GM12878 (cell line): ENCODE data around the gene ZC3H12D. TPM values are rescaled to one million over a fixed set of nuclear protein-coding genes. Genes with fewer than 3 reads are reported as not detected.

Experiments used
- ASH2L ChIP-seq: fragments of 300-600, 200-600 bp; sonication (generic); IDR thresholded peaks from 2 replicates; pipeline ENCODE4 v1.6.1; 2017; ENCODE audit warnings: low read depth, mild to moderate bottlenecking, borderline replicate concordance
- CHD2 ChIP-seq: IDR thresholded peaks from 2 replicates; pipeline ENCODE4 v1.6.1; 2011; ENCODE audit warnings: low read depth, low read length, improper control_type of control experiment, borderline replicate concordance
- E2F4 ChIP-seq: IDR thresholded peaks from 2 replicates; pipeline ENCODE4 v1.6.1; 2012; ENCODE audit warnings: low read depth, low read length, improper control_type of control experiment
- HCFC1 ChIP-seq: fragments of 150-350 bp; IDR thresholded peaks from 2 replicates; pipeline ENCODE4 v1.6.1; 2014; ENCODE audit warnings: low read length
- HDGF ChIP-seq: fragments of 450-650 bp; IDR thresholded peaks from 2 replicates; pipeline ENCODE4 v1.6.1; 2016; ENCODE audit warnings: antibody characterized with exemption
- MTA2 ChIP-seq: fragments of 450-650 bp; IDR thresholded peaks from 2 replicates; pipeline ENCODE4 v1.6.1; 2016; ENCODE audit warnings: low read depth, mild to moderate bottlenecking, moderate library complexity
- NFXL1 ChIP-seq: fragments of 450-650 bp; IDR thresholded peaks from 2 replicates; pipeline ENCODE4 v1.6.1; 2017; ENCODE audit warnings: antibody characterized with exemption, mild to moderate bottlenecking, borderline replicate concordance
- SMAD5 ChIP-seq: IDR thresholded peaks from 2 replicates; pipeline ENCODE4 v1.6.1; 2016; ENCODE audit warnings: antibody characterized with exemption, low read depth
- SRF ChIP-seq, 2 experiments: IDR thresholded peaks; 2 replicates each; pipeline ENCODE4 v1.6.1; 2011; ENCODE audit warnings: low read depth in 2 of 2, low read length in 2 of 2, mild to moderate bottlenecking in 1 of 2, moderate library complexity in 1 of 2
- ZNF384 ChIP-seq: IDR thresholded peaks from 2 replicates; pipeline ENCODE4 v1.6.1; 2012; ENCODE audit warnings: low read depth, mild to moderate bottlenecking, low read length, improper control_type of control experiment, borderline replicate concordance
- ZNF592 ChIP-seq: fragments of 450-650 bp; IDR thresholded peaks from 2 replicates; pipeline ENCODE4 v1.6.1; 2017; ENCODE audit warnings: mild to moderate bottlenecking, moderate library complexity
- polyA plus RNA-seq, 11 experiments: library from polyadenylated mRNA; depleted of rRNA in 4 of 11; unstranded in 6 of 11; stranded (reverse) in 5 of 11; fragments of >200 nt; fragmentation: Nextera tagmentation in 4 of 11; fragmentation: Illumina TruSeq in 1 of 11; extraction: Ambion mirVana in 4 of 11; extraction: Trizol in 1 of 11; gene quantifications; 1 replicate in 1 of 11; 2 replicates in 10 of 11; pipeline versions ENCODE4 v1.2.1 to v1.2.3, GENCODE V29; 2011 to 2016; ENCODE audit warnings: inconsistent platforms in 2 of 11, missing spikeins in 2 of 11, low read depth in 1 of 11
- total RNA-seq, 4 experiments: library from RNA; depleted of rRNA in 3 of 4; stranded (reverse); fragments of >200 nt in 3 of 4; fragmentation: Illumina TruSeq in 1 of 4; extraction: Trizol in 1 of 4; gene quantifications; 2 replicates each; pipeline versions ENCODE4 v1.2.1 to v1.2.3, GENCODE V29; 2013 to 2021
- TF ChIP-seq, protein P1 (sequence below): fragments of 450-650 bp; IDR thresholded peaks from 2 replicates; pipeline ENCODE4 v1.6.1; 2017; ENCODE audit warnings: mild to moderate bottlenecking, low read depth, inconsistent platforms; ENCODE audit not compliant: poor library complexity, severe bottlenecking
- TF ChIP-seq, protein P2 (sequence below): IDR thresholded peaks from 2 replicates; pipeline ENCODE4 v1.6.1; 2012; ENCODE audit warnings: mild to moderate bottlenecking, low read depth, low read length
- TF ChIP-seq, protein P3 (sequence below): fragments of 450-650 bp; IDR thresholded peaks from 2 replicates; pipeline ENCODE4 v1.6.1; 2016; ENCODE audit warnings: mild to moderate bottlenecking

The ZC3H12D gene
- total and polyA plus RNA-seq, 10 of the 15 experiments (the other 5 are each of a cell fraction or from before 2014, with no cell fraction given), result 1.4 to 29.7 (median 8.8) TPM

- TF ChIP-seq, protein P1, sequence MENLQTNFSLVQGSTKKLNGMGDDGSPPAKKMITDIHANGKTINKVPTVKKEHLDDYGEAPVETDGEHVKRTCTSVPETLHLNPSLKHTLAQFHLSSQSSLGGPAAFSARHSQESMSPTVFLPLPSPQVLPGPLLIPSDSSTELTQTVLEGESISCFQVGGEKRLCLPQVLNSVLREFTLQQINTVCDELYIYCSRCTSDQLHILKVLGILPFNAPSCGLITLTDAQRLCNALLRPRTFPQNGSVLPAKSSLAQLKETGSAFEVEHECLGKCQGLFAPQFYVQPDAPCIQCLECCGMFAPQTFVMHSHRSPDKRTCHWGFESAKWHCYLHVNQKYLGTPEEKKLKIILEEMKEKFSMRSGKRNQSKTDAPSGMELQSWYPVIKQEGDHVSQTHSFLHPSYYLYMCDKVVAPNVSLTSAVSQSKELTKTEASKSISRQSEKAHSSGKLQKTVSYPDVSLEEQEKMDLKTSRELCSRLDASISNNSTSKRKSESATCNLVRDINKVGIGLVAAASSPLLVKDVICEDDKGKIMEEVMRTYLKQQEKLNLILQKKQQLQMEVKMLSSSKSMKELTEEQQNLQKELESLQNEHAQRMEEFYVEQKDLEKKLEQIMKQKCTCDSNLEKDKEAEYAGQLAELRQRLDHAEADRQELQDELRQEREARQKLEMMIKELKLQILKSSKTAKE, result no peak
- TF ChIP-seq MTA2 (no peak), SMAD5 (no peak), ASH2L (no peak), ZNF384 (no peak), ZNF592 (no peak), HCFC1 (no peak), E2F4 (no peak), SRF (IDR thresholded peaks at IDR 0.05; ENCODE audit: low read depth in 2 of 2, low read length in 2 of 2) (no peak), NFXL1 (no peak), CHD2 (no peak), HDGF (peak; percentile 55; the same call in 1 of the 2 replicates)
- TF ChIP-seq, protein P2, sequence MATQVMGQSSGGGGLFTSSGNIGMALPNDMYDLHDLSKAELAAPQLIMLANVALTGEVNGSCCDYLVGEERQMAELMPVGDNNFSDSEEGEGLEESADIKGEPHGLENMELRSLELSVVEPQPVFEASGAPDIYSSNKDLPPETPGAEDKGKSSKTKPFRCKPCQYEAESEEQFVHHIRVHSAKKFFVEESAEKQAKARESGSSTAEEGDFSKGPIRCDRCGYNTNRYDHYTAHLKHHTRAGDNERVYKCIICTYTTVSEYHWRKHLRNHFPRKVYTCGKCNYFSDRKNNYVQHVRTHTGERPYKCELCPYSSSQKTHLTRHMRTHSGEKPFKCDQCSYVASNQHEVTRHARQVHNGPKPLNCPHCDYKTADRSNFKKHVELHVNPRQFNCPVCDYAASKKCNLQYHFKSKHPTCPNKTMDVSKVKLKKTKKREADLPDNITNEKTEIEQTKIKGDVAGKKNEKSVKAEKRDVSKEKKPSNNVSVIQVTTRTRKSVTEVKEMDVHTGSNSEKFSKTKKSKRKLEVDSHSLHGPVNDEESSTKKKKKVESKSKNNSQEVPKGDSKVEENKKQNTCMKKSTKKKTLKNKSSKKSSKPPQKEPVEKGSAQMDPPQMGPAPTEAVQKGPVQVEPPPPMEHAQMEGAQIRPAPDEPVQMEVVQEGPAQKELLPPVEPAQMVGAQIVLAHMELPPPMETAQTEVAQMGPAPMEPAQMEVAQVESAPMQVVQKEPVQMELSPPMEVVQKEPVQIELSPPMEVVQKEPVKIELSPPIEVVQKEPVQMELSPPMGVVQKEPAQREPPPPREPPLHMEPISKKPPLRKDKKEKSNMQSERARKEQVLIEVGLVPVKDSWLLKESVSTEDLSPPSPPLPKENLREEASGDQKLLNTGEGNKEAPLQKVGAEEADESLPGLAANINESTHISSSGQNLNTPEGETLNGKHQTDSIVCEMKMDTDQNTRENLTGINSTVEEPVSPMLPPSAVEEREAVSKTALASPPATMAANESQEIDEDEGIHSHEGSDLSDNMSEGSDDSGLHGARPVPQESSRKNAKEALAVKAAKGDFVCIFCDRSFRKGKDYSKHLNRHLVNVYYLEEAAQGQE, result no peak
- TF ChIP-seq, protein P3, sequence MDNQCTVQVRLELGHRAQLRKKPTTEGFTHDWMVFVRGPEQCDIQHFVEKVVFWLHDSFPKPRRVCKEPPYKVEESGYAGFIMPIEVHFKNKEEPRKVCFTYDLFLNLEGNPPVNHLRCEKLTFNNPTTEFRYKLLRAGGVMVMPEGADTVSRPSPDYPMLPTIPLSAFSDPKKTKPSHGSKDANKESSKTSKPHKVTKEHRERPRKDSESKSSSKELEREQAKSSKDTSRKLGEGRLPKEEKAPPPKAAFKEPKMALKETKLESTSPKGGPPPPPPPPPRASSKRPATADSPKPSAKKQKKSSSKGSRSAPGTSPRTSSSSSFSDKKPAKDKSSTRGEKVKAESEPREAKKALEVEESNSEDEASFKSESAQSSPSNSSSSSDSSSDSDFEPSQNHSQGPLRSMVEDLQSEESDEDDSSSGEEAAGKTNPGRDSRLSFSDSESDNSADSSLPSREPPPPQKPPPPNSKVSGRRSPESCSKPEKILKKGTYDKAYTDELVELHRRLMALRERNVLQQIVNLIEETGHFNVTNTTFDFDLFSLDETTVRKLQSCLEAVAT, result peak; percentile 98
Observed at GRCh38 chr6:149480502-149481280, 4.1 kb downstream of the ZC3H12D start (continued).
